ENCODE data around the gene CDKL2. TPM values are rescaled to one million over a fixed set of nuclear protein-coding genes. Genes with fewer than 3 reads are reported as not detected.

The CDKL2 gene
- total RNA-seq, 2 experiments from 2014 or later = 0.97 to 1.1 TPM

GRCh38 chr4:75637827-75638226 lies 7.5 kb upstream of the CDKL2 start:
- intact Hi-C loops (cut with micrococcal nuclease) = no loop called here
- H3K27me3 Mint-ChIP-seq = no peaks in the 10 kb centered on the region
- ChIA-PET POLR2A (no interaction called here), CTCF (no interaction called here)
- H3K9me3 Mint-ChIP-seq = no peaks in the 10 kb centered on the region
- H3K36me3 Mint-ChIP-seq = peaks cover 11% of the 10 kb centered on the region
- no peak overlapping the region for H3K27ac Mint-ChIP-seq
- H3K4me1 Mint-ChIP-seq (ENCODE audit: low read depth) = peaks cover 8% of the 10 kb centered on the region
- no peak overlapping the region for H3K4me3 Mint-ChIP-seq
- DNase-seq = no peak

- intact Hi-C loops (cut with micrococcal nuclease) = no loop called here
- peaks cover 9% of the 10 kb centered on the region for H3K36me3 Mint-ChIP-seq
- H3K9me3 Mint-ChIP-seq = no peaks in the 10 kb centered on the region
- H3K4me1 Mint-ChIP-seq (ENCODE audit: low read depth) = peaks cover 6% of the 10 kb centered on the region
- H3K4me3 Mint-ChIP-seq = no peak overlapping the region
- H3K27ac Mint-ChIP-seq = no peak overlapping the region
- no peaks in the 10 kb centered on the region for H3K27me3 Mint-ChIP-seq
- ChIA-PET POLR2A (no interaction called here), CTCF (interaction anchor here (1.0 kb wide), 1 partner anchor 259 kb away, joined by 4 read pairs; no protein-coding TSS in a partner anchor)
- DNase-seq = no peak
Measured at GRCh38 chr4:75637176-75637575, 6.8 kb upstream of the CDKL2 start.

- intact Hi-C loops (cut with micrococcal nuclease) = no loop called here
- POLR2A ChIA-PET = no interaction called here
- no peak for DNase-seq
Measured at GRCh38 chr4:75634951-75635350, 4.6 kb upstream of the CDKL2 start.

GRCh38 chr4:75634281-75634680 lies 4.0 kb upstream of the CDKL2 start:
- no peak for DNase-seq
- Mint-ChIP-seq H3K4me1 (ENCODE audit: low read depth) (peaks cover 6% of the 10 kb centered on the region), H3K36me3 (no peaks in the 10 kb centered on the region), H3K9me3 (no peaks in the 10 kb centered on the region), H3K27ac (no peak overlapping the region), H3K4me3 (no peak overlapping the region), H3K27me3 (no peaks in the 10 kb centered on the region)
- ChIA-PET POLR2A (no interaction called here), CTCF (no interaction called here)
- intact Hi-C loops (cut with micrococcal nuclease) = no loop called here

More at GRCh38 chr4:75634951-75635350, 4.6 kb upstream of the CDKL2 start:
- Mint-ChIP-seq H3K4me3 (no peak overlapping the region), H3K36me3 (peaks cover 3% of the 10 kb centered on the region), H3K9me3 (no peaks in the 10 kb centered on the region), H3K27me3 (no peaks in the 10 kb centered on the region), H3K4me1 (ENCODE audit: low read depth) (peaks cover 10% of the 10 kb centered on the region), H3K27ac (no peak overlapping the region)
- CTCF ChIA-PET = no interaction called here

GRCh38 chr4:75633846-75634245 lies 3.5 kb upstream of the CDKL2 start:
- H3K36me3 Mint-ChIP-seq = no peaks in the 10 kb centered on the region
- H3K27ac Mint-ChIP-seq = no peak overlapping the region
- DNase-seq = no peak
- no peak overlapping the region for H3K4me3 Mint-ChIP-seq
- no peaks in the 10 kb centered on the region for H3K27me3 Mint-ChIP-seq
- peaks cover 6% of the 10 kb centered on the region for H3K4me1 Mint-ChIP-seq (ENCODE audit: low read depth)
- intact Hi-C loops (cut with micrococcal nuclease) = no loop called here
- no peaks in the 10 kb centered on the region for H3K9me3 Mint-ChIP-seq
- ChIA-PET CTCF (no interaction called here), POLR2A (no interaction called here)

GRCh38 chr4:75630937-75631329 lies 605 bp upstream of the CDKL2 start:
- peak overlapping the region; percentile 79 for H3K4me3 Mint-ChIP-seq
- no peaks in the 10 kb centered on the region for H3K9me3 Mint-ChIP-seq

GRCh38 chr4:75629239-75629638 lies 1.1 kb downstream of the CDKL2 start:
- POLR2A ChIA-PET = interaction anchor here (1.4 kb wide), 1 partner anchor 95 kb away, joined by 9 read pairs; the partner anchor contains the start of gene USO1
- H3K27me3 Mint-ChIP-seq = no peaks in the 10 kb centered on the region

More at GRCh38 chr4:75630937-75631329, 605 bp upstream of the CDKL2 start:
- ChIA-PET POLR2A (interaction anchor here (1.4 kb wide), 1 partner anchor 93 kb away, joined by 9 read pairs; the partner anchor contains the start of gene USO1), CTCF (interaction anchor here (0.6 to 1.0 kb wide), 3 partner anchors 77 to 94 kb away, joined by 3 to 5 read pairs (median 3); partner anchors contain the start of gene USO1)
- Mint-ChIP-seq H3K36me3 (no peaks in the 10 kb centered on the region), H3K4me1 (ENCODE audit: low read depth) (peaks cover 6% of the 10 kb centered on the region), H3K27me3 (no peaks in the 10 kb centered on the region), H3K27ac (no peak overlapping the region)
- no peak for DNase-seq
- intact Hi-C loops (cut with micrococcal nuclease) = loop anchor here (1.0 kb wide), 3 partner anchors 42 to 117 kb away; partner anchors contain the start of genes G3BP2, RCHY1, THAP6 and USO1

GRCh38 chr4:75623026-75623425 lies 7.3 kb downstream of the CDKL2 start:
- no peak for DNase-seq
- CTCF ChIA-PET = no interaction called here

More at GRCh38 chr4:75629239-75629638, 1.1 kb downstream of the CDKL2 start:
- H3K27ac Mint-ChIP-seq = no peak overlapping the region
- CTCF ChIA-PET = interaction anchor here (0.8 kb wide), 1 partner anchor 95 kb away, joined by 3 read pairs; the partner anchor contains the start of gene USO1
- no peak for DNase-seq
- H3K9me3 Mint-ChIP-seq = no peaks in the 10 kb centered on the region
- intact Hi-C loops (cut with micrococcal nuclease) = no loop called here
- no peak overlapping the region for H3K4me3 Mint-ChIP-seq
- H3K4me1 Mint-ChIP-seq (ENCODE audit: low read depth) = peaks cover 6% of the 10 kb centered on the region
- no peaks in the 10 kb centered on the region for H3K36me3 Mint-ChIP-seq

GRCh38 chr4:75621715-75622114 lies 8.6 kb downstream of the CDKL2 start:
- Mint-ChIP-seq H3K4me3 (no peak overlapping the region), H3K27ac (no peak overlapping the region), H3K27me3 (no peaks in the 10 kb centered on the region), H3K36me3 (no peaks in the 10 kb centered on the region), H3K4me1 (ENCODE audit: low read depth) (no peaks in the 10 kb centered on the region), H3K9me3 (no peaks in the 10 kb centered on the region)
- POLR2A ChIA-PET = no interaction called here
- intact Hi-C loops (cut with micrococcal nuclease) = no loop called here
- no peak for DNase-seq
- CTCF ChIA-PET = no interaction called here

More at GRCh38 chr4:75623026-75623425, 7.3 kb downstream of the CDKL2 start:
- H3K4me3 Mint-ChIP-seq = no peak overlapping the region
- H3K9me3 Mint-ChIP-seq = no peaks in the 10 kb centered on the region
- H3K36me3 Mint-ChIP-seq = no peaks in the 10 kb centered on the region
- H3K27me3 Mint-ChIP-seq = no peaks in the 10 kb centered on the region
- no peak overlapping the region for H3K27ac Mint-ChIP-seq
- POLR2A ChIA-PET = no interaction called here
- intact Hi-C loops (cut with micrococcal nuclease) = no loop called here
- no peaks in the 10 kb centered on the region for H3K4me1 Mint-ChIP-seq (ENCODE audit: low read depth)

GRCh38 chr4:75612306-75612705 lies 18.0 kb downstream of the CDKL2 start:
- POLR2A ChIA-PET = no interaction called here

GRCh38 chr4:75605928-75606327 lies 24.4 kb downstream of the CDKL2 start:
- no peaks in the 10 kb centered on the region for H3K9me3 Mint-ChIP-seq
- ChIA-PET POLR2A (no interaction called here), CTCF (interaction anchor here (0.7 to 0.8 kb wide), 2 partner anchors 12 to 242 kb away, joined by 3 read pairs; no protein-coding TSS in a partner anchor)
- no peaks in the 10 kb centered on the region for H3K36me3 Mint-ChIP-seq
- no peaks in the 10 kb centered on the region for H3K27me3 Mint-ChIP-seq
- H3K27ac Mint-ChIP-seq = no peak overlapping the region
- intact Hi-C loops (cut with micrococcal nuclease) = no loop called here
- no peak for DNase-seq
- no peaks in the 10 kb centered on the region for H3K4me1 Mint-ChIP-seq (ENCODE audit: low read depth)
- no peak overlapping the region for H3K4me3 Mint-ChIP-seq

More at GRCh38 chr4:75612306-75612705, 18.0 kb downstream of the CDKL2 start:
- no peak for DNase-seq
- no peaks in the 10 kb centered on the region for H3K9me3 Mint-ChIP-seq
- H3K36me3 Mint-ChIP-seq = no peaks in the 10 kb centered on the region
- H3K27me3 Mint-ChIP-seq = no peaks in the 10 kb centered on the region
- intact Hi-C loops (cut with micrococcal nuclease) = no loop called here
- no peak overlapping the region for H3K27ac Mint-ChIP-seq
- H3K4me1 Mint-ChIP-seq (ENCODE audit: low read depth) = no peaks in the 10 kb centered on the region
- H3K4me3 Mint-ChIP-seq = no peak overlapping the region
- CTCF ChIA-PET = no interaction called here

GRCh38 chr4:75599647-75600046 lies 30.7 kb downstream of the CDKL2 start:
- H3K4me3 Mint-ChIP-seq = no peak overlapping the region
- no peaks in the 10 kb centered on the region for H3K36me3 Mint-ChIP-seq
- CTCF ChIA-PET = no interaction called here
- DNase-seq = no peak
- intact Hi-C loops (cut with micrococcal nuclease) = loop anchor here (2.0 kb wide), 1 partner anchor 73 kb away; the partner anchor contains the start of gene G3BP2
- H3K9me3 Mint-ChIP-seq = no peaks in the 10 kb centered on the region
- no peaks in the 10 kb centered on the region for H3K27me3 Mint-ChIP-seq
- no peak overlapping the region for H3K27ac Mint-ChIP-seq
- peaks cover 2% of the 10 kb centered on the region for H3K4me1 Mint-ChIP-seq (ENCODE audit: low read depth)
- POLR2A ChIA-PET = no interaction called here

GRCh38 chr4:75598390-75598789 lies 31.9 kb downstream of the CDKL2 start:
- CTCF ChIA-PET = no interaction called here
- Mint-ChIP-seq H3K4me3 (no peak overlapping the region), H3K9me3 (no peaks in the 10 kb centered on the region), H3K36me3 (no peaks in the 10 kb centered on the region), H3K27me3 (no peaks in the 10 kb centered on the region), H3K27ac (peak overlapping the region; percentile 46), H3K4me1 (ENCODE audit: low read depth) (peaks cover 2% of the 10 kb centered on the region)
- intact Hi-C loops (cut with micrococcal nuclease) = loop anchor here (2.0 kb wide), 1 partner anchor 74 kb away; the partner anchor contains the start of gene G3BP2
- POLR2A ChIA-PET = no interaction called here
- no peak for DNase-seq

Measured in activated CD4-positive, alpha-beta memory T cell treated with anti-CD3 and anti-CD28 coated beads for 36 hours (primary cell).